Ovary (tissue), 3 donors: ENCODE measurements around the gene GPR3.

Experiments used
- POLR2A ChIP-seq: fragments of 450-650 bp; IDR thresholded peaks from one replicate; pipeline ENCODE4 v1.6.1; 2017; ENCODE audit warnings: antibody characterized with exemption, mild to moderate bottlenecking, moderate library complexity
- TF ChIP-seq, protein P1 (sequence below), 3 donors: fragments of 450-650 bp in 2 of 3; fragments of 200-600 bp in 1 of 3; IDR thresholded peaks; one replicate each; pipeline versions ENCODE4 v1.5.1 to v1.8.0; 2016 to 2022; ENCODE audit warnings: antibody characterized with exemption in 3 of 3, mild to moderate bottlenecking in 1 of 3
- donor health status: DM: no; HTN: no; CAD: no.

DNA sequence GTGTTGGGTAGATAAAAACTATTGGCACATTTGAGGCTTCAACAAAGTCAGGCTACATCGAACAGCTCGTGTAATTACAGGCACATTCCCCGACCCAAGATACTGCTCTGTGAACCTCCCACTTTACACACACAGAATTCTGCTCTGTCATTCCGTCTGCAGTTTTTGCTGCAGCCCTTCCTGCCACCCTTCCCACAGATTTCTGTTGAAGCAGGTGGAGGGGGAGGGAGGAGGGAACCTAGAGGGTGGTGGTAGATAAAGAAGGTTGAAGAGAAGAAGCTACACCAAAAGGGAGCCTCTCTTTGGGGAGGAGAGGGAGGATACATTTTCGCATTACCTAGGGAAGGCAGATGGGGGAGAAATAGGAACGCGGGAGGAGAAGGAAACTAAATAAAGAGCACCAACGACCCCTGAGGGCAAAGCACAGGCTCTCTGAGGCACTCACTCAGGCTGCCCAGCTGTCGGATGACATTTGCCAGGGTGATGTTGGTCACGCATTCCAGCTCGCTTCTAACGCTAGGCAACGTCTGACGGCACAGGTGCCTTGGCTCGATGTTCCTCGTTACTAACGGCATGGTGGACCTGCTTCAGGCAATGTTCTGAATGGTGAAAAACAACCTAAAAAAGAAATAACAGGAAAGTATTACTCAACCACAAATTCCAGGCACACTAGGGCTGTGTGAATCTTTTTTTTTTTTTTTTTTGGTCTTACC lies 36.0 kb downstream of the GPR3 start:
- TF ChIP-seq, protein P1, sequence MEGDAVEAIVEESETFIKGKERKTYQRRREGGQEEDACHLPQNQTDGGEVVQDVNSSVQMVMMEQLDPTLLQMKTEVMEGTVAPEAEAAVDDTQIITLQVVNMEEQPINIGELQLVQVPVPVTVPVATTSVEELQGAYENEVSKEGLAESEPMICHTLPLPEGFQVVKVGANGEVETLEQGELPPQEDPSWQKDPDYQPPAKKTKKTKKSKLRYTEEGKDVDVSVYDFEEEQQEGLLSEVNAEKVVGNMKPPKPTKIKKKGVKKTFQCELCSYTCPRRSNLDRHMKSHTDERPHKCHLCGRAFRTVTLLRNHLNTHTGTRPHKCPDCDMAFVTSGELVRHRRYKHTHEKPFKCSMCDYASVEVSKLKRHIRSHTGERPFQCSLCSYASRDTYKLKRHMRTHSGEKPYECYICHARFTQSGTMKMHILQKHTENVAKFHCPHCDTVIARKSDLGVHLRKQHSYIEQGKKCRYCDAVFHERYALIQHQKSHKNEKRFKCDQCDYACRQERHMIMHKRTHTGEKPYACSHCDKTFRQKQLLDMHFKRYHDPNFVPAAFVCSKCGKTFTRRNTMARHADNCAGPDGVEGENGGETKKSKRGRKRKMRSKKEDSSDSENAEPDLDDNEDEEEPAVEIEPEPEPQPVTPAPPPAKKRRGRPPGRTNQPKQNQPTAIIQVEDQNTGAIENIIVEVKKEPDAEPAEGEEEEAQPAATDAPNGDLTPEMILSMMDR (IDR thresholded peaks at IDR 0.05) = no peak
- TF ChIP-seq POLR2A = no peak
